Left kidney (tissue), 1 donor: Measurements from ENCODE around the gene ANKRD40CL. TPM values are rescaled to one million over a fixed set of nuclear protein-coding genes. Genes with fewer than 3 reads are reported as not detected.

Experiments used
- polyA plus RNA-seq: library from polyadenylated mRNA; unstranded; fragments of 120-200 nt; gene quantifications from one replicate; pipeline ENCODE4 v1.2.1, GENCODE V29; 2013; ENCODE audit not compliant: insufficient read length

ANKRD40CL gene
- polyA plus RNA-seq, 1 donor = 0.48 TPM

Other genes starting within 250 kb of the ANKRD40CL start
- 9.5 TPM for gene EPN3, start 234.8 kb downstream of the ANKRD40CL start, polyA plus RNA-seq
- gene SPATA20, start 220.3 kb downstream of the ANKRD40CL start, polyA plus RNA-seq = 34.9 TPM
- gene CACNA1G, start 206.8 kb downstream of the ANKRD40CL start, polyA plus RNA-seq = 7.9 TPM
- 11.8 TPM for gene ABCC3, start 132.6 kb downstream of the ANKRD40CL start, polyA plus RNA-seq
- 49.9 TPM for gene ANKRD40, start 59.6 kb downstream of the ANKRD40CL start, polyA plus RNA-seq
- gene LUC7L3, start 47.9 kb downstream of the ANKRD40CL start, polyA plus RNA-seq = 817 TPM
- gene WFIKKN2, start 68.1 kb upstream of the ANKRD40CL start, polyA plus RNA-seq = 0.71 TPM
- 38.6 TPM for gene TOB1, start 98.8 kb upstream of the ANKRD40CL start, polyA plus RNA-seq